Neural crest cell (in vitro differentiated cells): ENCODE measurements around the gene FAM217B. TPM values are rescaled to one million over a fixed set of nuclear protein-coding genes. Genes with fewer than 3 reads are reported as not detected.
A peak's percentile ranks its signal among the peaks of the same experiment; 100 is the strongest.

Experiments used
- DNase-seq: peaks from one replicate; pipeline ENCODE4 v3.0.0; 2021; ENCODE audit warnings: low read depth, mixed read lengths, low spot score
- H3K27ac Mint-ChIP-seq: one replicate; pipeline ENCODE4 v1.8.0; 2021; ENCODE audit warnings: mild to moderate bottlenecking, mixed read lengths; ENCODE audit not compliant: unreplicated experiment
- H3K27me3 Mint-ChIP-seq: 2 replicates; pipeline ENCODE4 v1.8.0; 2021; ENCODE audit warnings: low read depth, mild to moderate bottlenecking, mixed read lengths
- H3K36me3 Mint-ChIP-seq: 2 replicates; pipeline ENCODE4 v1.8.0; 2021; ENCODE audit warnings: low read depth, mild to moderate bottlenecking, mixed read lengths
- H3K4me1 Mint-ChIP-seq: 2 replicates; pipeline ENCODE4 v1.8.0; 2021; ENCODE audit warnings: mixed read lengths
- H3K4me3 Mint-ChIP-seq: one replicate; pipeline ENCODE4 v1.8.0; 2021; ENCODE audit warnings: mild to moderate bottlenecking, mixed read lengths
- H3K9me3 Mint-ChIP-seq: 2 replicates; pipeline ENCODE4 v1.8.0; 2021; ENCODE audit warnings: mixed read lengths
- CTCF ChIP-seq: fragments of 200-600 bp; sonication (generic); conservative IDR thresholded peaks from 2 replicates; pipeline ENCODE4 v1.5.0; 2021; ENCODE audit warnings: antibody characterized with exemption, mild to moderate bottlenecking
- total RNA-seq: library from RNA; stranded (reverse); gene quantifications from 2 replicates; pipeline ENCODE4 v1.2.1, GENCODE V29; 2021

The FAM217B gene
- total RNA-seq, 1 donor from 2014 or later: 47.9 TPM

- DNase-seq: no peak
- Mint-ChIP-seq H3K4me1 (peaks cover 48% of the 10 kb centered on the region), H3K4me3 (no peak overlapping the region), H3K36me3 (peaks cover 5% of the 10 kb centered on the region), H3K27ac (no peak overlapping the region), H3K9me3 (no peaks in the 10 kb centered on the region), H3K27me3 (no peaks in the 10 kb centered on the region)
- TF ChIP-seq CTCF: no peak
These were observed 5.0 kb downstream of the FAM217B start for GRCh38 chr20:59945175-59945574.

- Mint-ChIP-seq H3K9me3 (no peaks in the 10 kb centered on the region), H3K4me3 (no peak overlapping the region), H3K27me3 (no peaks in the 10 kb centered on the region), H3K27ac (peak overlapping the region; percentile 17), H3K4me1 (peaks cover 44% of the 10 kb centered on the region), H3K36me3 (peaks cover 5% of the 10 kb centered on the region)
- no peak for DNase-seq
- TF ChIP-seq CTCF: no peak
These were observed 5.5 kb downstream of the FAM217B start for GRCh38 chr20:59945731-59946130.

GRCh38 chr20:59947376-59947775 lies 7.2 kb downstream of the FAM217B start:
- TF ChIP-seq CTCF: no peak
- DNase-seq: no peak
- peaks cover 28% of the 10 kb centered on the region for H3K4me1 Mint-ChIP-seq
- no peaks in the 10 kb centered on the region for H3K9me3 Mint-ChIP-seq
- H3K27ac Mint-ChIP-seq: no peak overlapping the region
- no peak overlapping the region for H3K4me3 Mint-ChIP-seq
- peaks cover 5% of the 10 kb centered on the region for H3K36me3 Mint-ChIP-seq
- no peaks in the 10 kb centered on the region for H3K27me3 Mint-ChIP-seq

GRCh38 chr20:59948212-59948611 lies 8.0 kb downstream of the FAM217B start:
- Mint-ChIP-seq H3K27ac (no peak overlapping the region), H3K4me1 (peaks cover 28% of the 10 kb centered on the region), H3K4me3 (no peak overlapping the region), H3K9me3 (no peaks in the 10 kb centered on the region), H3K27me3 (no peaks in the 10 kb centered on the region), H3K36me3 (peaks cover 5% of the 10 kb centered on the region)
- no peak for TF ChIP-seq CTCF
- DNase-seq: no peak

GRCh38 chr20:59948828-59949720 lies 8.9 kb downstream of the FAM217B start:
- no peaks in the 10 kb centered on the region for H3K9me3 Mint-ChIP-seq
- H3K27ac Mint-ChIP-seq: no peak overlapping the region
- peak; percentile 14 for DNase-seq
- TF ChIP-seq CTCF: peak; percentile 80
- H3K4me3 Mint-ChIP-seq: no peak overlapping the region
- no peaks in the 10 kb centered on the region for H3K27me3 Mint-ChIP-seq
- peaks cover 5% of the 10 kb centered on the region for H3K36me3 Mint-ChIP-seq
- peaks cover 27% of the 10 kb centered on the region for H3K4me1 Mint-ChIP-seq
